Aorta (tissue), 5 donors: ENCODE measurements around the gene COX11. TPM values are rescaled to one million over a fixed set of nuclear protein-coding genes. Genes with fewer than 3 reads are reported as not detected.

ENCODE experiments used
- ATAC-seq: fragments of 200-7000 bp; cut with Tn5 transposase; one replicate; pipeline ENCODE4 v1.9.1; 2022; ENCODE audit warnings: moderate library complexity; ENCODE audit not compliant: low FRiP score
- DNase-seq, 2 donors: peaks; one replicate each; pipeline ENCODE4 v3.0.0-alpha.2; 2020
- H3K27ac ChIP-seq, 2 donors: one replicate each; pipeline ENCODE4 v1.5.1; 2013; ENCODE audit warnings: low read length in 2 of 2, mild to moderate bottlenecking in 2 of 2, moderate library complexity in 2 of 2, control low read depth in 1 of 2, inconsistent platforms in 1 of 2, low read depth in 1 of 2
- H3K27me3 ChIP-seq, 2 donors: one replicate each; pipeline ENCODE4 v1.6.1; 2013; ENCODE audit warnings: control low read depth in 1 of 2, low read length in 1 of 2, mild to moderate bottlenecking in 1 of 2, moderate library complexity in 1 of 2; ENCODE audit not compliant: insufficient read depth in 2 of 2, control insufficient read depth in 1 of 2
- H3K36me3 ChIP-seq, 2 donors: one replicate each; pipeline ENCODE4 v1.6.1; 2013; ENCODE audit warnings: control low read depth in 1 of 2, low read length in 1 of 2, mild to moderate bottlenecking in 1 of 2; ENCODE audit not compliant: insufficient read depth in 2 of 2, control insufficient read depth in 1 of 2
- H3K4me1 ChIP-seq, 2 donors: one replicate each; pipeline ENCODE4 v1.6.1; 2013; ENCODE audit warnings: low read length in 2 of 2, control low read depth in 1 of 2, mild to moderate bottlenecking in 1 of 2, moderate library complexity in 1 of 2; ENCODE audit not compliant: insufficient read depth in 2 of 2, control insufficient read depth in 1 of 2
- H3K4me3 ChIP-seq, 2 donors: one replicate each; pipeline ENCODE4 v1.5.1; 2013; ENCODE audit warnings: low read length in 2 of 2, control low read depth in 1 of 2, mild to moderate bottlenecking in 1 of 2
- H3K9me3 ChIP-seq: one replicate; pipeline ENCODE4 v1.6.1; 2013; ENCODE audit warnings: mild to moderate bottlenecking, low read length; ENCODE audit not compliant: control insufficient read depth
- WGBS, 2 donors: extraction: QIAGEN DNeasy Blood & Tissue Kit; methylation state at CpG; one replicate each; pipeline ENCODE4 v1.1.7; 2013; 5-methylcytosine and 5-hydroxymethylcytosine counted together
- intact Hi-C, 2 donors: fragments of 100-400 bp; cut with DNase I; formaldehyde crosslinking; loops; one replicate each; pipeline versions ENCODE4 v1.14.2 to v1.15.0; 2022
- polyA plus RNA-seq, 2 donors: library from polyadenylated mRNA; stranded (reverse); fragments of 200-250 nt; gene quantifications; one replicate each; pipeline ENCODE4 v1.2.3, GENCODE V29; 2013
- total RNA-seq, 2 donors: library from RNA; stranded (reverse); fragmentation: NEBNext Ultra II Directional; extraction: Animal tissue kit (Norgen Biotek cat#: 25700); gene quantifications; one replicate each; pipeline ENCODE4 v1.2.1, GENCODE V29; 2021
- donor health status: healthy with polysubstance abuse.
- donor health status: Bipolar disorder and iron deficiency.
- donor health status: DM: no; HTN: no; CAD: no.
- donor health status: DM: no; HTN: no; CAD: no.
- donor health status: DM: yes; HTN: yes; CAD: no.

Gene COX11
- total and polyA plus RNA-seq, 4 donors: 37.0 to 62.6 (median 44.1) TPM

DNA sequence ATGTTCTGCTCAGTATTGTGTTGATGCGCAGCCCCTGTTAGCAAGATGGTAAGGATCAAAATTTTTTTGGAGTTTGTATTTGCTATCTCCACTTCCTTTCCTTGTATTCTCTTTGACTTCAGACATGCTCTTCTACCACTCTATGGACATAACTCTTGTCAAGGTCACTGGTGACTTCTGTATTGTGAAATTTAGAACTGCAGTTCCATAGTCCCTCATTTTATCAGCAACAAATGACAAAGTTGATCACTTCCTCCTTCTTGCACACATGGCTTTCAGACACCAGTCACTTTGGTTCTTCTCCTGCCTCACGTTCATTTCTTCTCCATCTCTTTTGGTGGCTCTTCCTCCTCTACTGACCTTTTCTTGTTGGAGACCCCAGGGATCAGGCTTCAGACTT is 21.1 kb downstream of the COX11 start:
- Histone ChIP-seq H3K27ac (no peak overlapping the region), H3K27me3 (no peaks in the 10 kb centered on the region), H3K4me3 (no peak overlapping the region), H3K4me1 (no peaks in the 10 kb centered on the region), H3K9me3 (no peaks in the 10 kb centered on the region), H3K36me3 (peaks cover 2% of the 10 kb centered on the region in 2 donors)
- intact Hi-C loops: no loop called here
- ATAC-seq (no peak), DNase-seq (no peak)
- 94% methylated on average over 2 of the region's 2 CpGs for WGBS, 2 donors

DNA sequence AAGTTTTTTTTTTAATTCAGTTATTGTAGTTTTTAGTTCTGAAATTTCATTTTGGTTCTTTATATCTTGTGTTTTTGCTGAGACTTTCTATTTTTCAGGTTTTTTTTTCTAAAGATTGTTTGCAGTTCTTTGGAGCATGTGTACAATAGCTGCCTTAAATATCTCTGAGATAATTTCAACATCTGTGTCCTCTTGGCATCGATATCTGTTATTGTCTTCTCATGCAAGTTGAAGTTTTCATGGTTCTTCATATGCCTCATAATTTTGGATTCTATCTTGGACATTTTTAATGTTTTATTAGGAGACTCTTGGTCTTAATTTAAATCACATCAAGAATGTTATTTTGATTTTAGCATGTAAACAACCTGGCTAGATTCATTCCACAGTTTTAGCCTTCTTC is 22.8 kb downstream of the COX11 start:
- DNase-seq (no peak), ATAC-seq (no peak)
- intact Hi-C loops: no loop called here
- no peaks in the 10 kb centered on the region for H3K9me3 ChIP-seq
- peaks cover 2% of the 10 kb centered on the region in 2 donors for H3K36me3 ChIP-seq
- H3K27me3 ChIP-seq: no peaks in the 10 kb centered on the region
- no peak overlapping the region for H3K27ac ChIP-seq
- H3K4me1 ChIP-seq: no peaks in the 10 kb centered on the region
- no peak overlapping the region for H3K4me3 ChIP-seq
- 100% methylated on average over 1 of the region's 1 CpG for WGBS, 2 donors

DNA sequence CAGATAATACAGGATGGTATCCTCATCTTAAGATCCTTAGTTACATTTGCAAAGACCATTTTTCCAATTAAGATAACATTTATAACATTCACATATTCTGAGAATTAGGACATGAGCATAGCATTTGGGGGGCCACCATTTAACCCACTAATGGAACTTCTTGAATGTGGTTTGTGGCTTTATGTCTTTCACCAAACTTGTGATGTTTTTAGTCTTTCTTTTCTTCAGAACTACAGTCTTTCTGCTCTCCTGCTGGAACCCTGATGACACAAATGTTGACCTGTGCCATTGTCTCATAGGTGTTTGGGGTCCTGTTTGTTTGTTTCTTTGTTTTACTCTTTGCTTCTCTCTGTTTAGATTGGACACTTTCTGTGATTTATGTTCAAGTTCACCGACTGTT is 23.2 kb downstream of the COX11 start:
- intact Hi-C loops: no loop called here
- DNase-seq (no peak), ATAC-seq (no peak)
- WGBS, 2 donors: 51 to 56% methylated on average over 1 of the region's 1 CpG
- Histone ChIP-seq H3K4me3 (no peak overlapping the region), H3K4me1 (no peaks in the 10 kb centered on the region), H3K27ac (no peak overlapping the region), H3K27me3 (no peaks in the 10 kb centered on the region), H3K9me3 (no peaks in the 10 kb centered on the region), H3K36me3 (peaks cover 2% of the 10 kb centered on the region in 2 donors)

DNA sequence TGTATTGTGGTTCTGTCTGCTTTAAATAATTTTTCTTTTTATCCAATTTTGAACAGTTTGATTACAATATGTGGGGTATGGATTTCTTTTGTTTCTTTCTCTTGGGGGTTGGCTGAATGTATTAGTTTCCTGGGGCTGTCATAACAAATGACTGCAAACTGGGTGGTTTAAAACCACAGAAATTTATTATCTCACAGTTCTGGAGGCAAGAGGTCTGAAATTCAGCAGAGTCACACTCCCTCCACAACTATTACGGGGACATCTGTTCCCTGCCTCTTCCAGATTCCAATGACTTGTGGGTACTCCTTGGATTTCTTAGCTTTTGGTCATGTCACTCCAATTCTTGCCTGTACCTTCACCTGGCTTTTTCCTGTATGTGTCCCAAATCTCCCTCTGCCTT is 23.7 kb downstream of the COX11 start:
- 89 to 92% methylated on average over 1 of the region's 1 CpG for WGBS, 2 donors
- no peak overlapping the region for H3K27ac ChIP-seq
- H3K9me3 ChIP-seq: no peaks in the 10 kb centered on the region
- ATAC-seq: no peak
- H3K36me3 ChIP-seq: peaks cover 2% of the 10 kb centered on the region in 2 donors
- H3K4me1 ChIP-seq: no peaks in the 10 kb centered on the region
- DNase-seq: no peak
- intact Hi-C loops: no loop called here
- H3K27me3 ChIP-seq: no peaks in the 10 kb centered on the region
- no peak overlapping the region for H3K4me3 ChIP-seq

DNA sequence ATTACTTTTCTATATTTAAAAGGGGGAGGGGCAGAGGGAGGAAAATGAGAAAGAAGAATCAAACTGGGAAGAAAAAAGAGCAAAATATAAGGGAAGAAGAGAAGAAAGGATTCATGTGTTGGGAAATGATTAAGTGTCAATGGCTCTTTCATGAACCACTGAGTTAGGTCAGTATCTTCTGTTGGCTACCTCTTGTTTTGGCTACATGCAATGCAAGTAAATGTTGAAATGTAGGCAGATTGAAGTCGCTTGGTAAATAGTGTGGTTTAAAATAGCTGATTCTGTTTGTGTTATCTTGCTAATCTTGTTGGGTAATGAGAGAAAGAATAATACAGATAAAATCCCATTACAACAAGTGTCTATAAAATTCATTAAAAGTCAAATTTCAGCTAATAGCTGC is 27.2 kb downstream of the COX11 start:
- H3K27me3 ChIP-seq: no peaks in the 10 kb centered on the region
- ATAC-seq (no peak), DNase-seq (no peak)
- no peaks in the 10 kb centered on the region for H3K4me1 ChIP-seq
- intact Hi-C loops: no loop called here
- no peaks in the 10 kb centered on the region for H3K9me3 ChIP-seq
- H3K36me3 ChIP-seq: peaks cover 2 to 3% of the 10 kb centered on the region in 2 donors
- no peak overlapping the region for H3K27ac ChIP-seq
- H3K4me3 ChIP-seq: no peak overlapping the region
- WGBS, 2 donors: 90 to 93% methylated on average over 1 of the region's 1 CpG

DNA sequence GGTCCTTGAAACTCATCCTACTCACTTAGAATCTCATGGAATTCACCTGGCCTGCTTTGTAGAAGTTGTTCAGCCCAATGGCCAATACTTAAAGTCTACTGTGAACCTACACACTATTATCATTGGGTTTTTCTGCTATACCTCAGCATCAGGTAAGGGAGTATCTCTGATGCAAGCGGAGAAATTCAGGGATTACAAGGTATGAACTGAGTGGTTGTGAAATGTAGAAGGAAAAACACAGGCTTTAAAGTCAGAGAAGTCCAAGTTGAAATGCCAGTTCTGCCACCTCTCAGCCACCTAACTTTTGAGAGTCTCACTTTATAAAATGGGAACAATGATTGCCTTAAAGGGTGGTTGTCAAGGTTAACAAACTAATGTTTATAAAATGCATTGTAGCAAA is 31.0 kb downstream of the COX11 start:
- intact Hi-C loops: no loop called here
- peaks cover 3% of the 10 kb centered on the region in 2 donors for H3K36me3 ChIP-seq
- 96 to 97% methylated on average over 1 of the region's 1 CpG for WGBS, 2 donors
- H3K27me3 ChIP-seq: no peaks in the 10 kb centered on the region
- no peaks in the 10 kb centered on the region for H3K4me1 ChIP-seq
- H3K9me3 ChIP-seq: no peaks in the 10 kb centered on the region
- DNase-seq (no peak), ATAC-seq (no peak)
- no peak overlapping the region for H3K4me3 ChIP-seq
- H3K27ac ChIP-seq: no peak overlapping the region

DNA sequence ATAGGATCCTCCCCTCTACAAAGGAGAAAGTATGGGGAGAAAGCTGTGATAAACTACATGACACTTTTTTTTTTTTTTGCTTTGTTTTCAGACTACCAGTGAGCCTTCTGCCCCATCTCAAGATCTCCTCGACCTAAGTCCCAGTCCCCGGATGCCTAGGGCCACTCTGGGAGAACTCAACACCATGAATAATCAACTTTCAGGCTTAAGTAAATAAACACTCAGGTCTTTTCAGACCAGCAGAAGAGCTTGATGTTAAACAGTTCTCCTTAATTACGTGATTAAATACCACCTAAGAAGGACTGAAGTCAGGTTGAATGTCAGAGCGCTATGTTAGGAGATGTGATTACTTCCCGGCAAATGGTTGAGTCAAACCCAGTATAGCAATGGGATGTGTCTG is 31.4 kb downstream of the COX11 start:
- WGBS, 2 donors: 66 to 72% methylated on average over 5 of the region's 5 CpGs
- H3K4me3 ChIP-seq: no peak overlapping the region
- intact Hi-C loops: no loop called here
- no peak for ATAC-seq
- no peak overlapping the region for H3K27ac ChIP-seq
- H3K4me1 ChIP-seq: no peaks in the 10 kb centered on the region
- no peaks in the 10 kb centered on the region for H3K9me3 ChIP-seq
- DNase-seq: no peak
- no peaks in the 10 kb centered on the region for H3K27me3 ChIP-seq
- H3K36me3 ChIP-seq: peaks cover 3% of the 10 kb centered on the region in 2 donors

DNA sequence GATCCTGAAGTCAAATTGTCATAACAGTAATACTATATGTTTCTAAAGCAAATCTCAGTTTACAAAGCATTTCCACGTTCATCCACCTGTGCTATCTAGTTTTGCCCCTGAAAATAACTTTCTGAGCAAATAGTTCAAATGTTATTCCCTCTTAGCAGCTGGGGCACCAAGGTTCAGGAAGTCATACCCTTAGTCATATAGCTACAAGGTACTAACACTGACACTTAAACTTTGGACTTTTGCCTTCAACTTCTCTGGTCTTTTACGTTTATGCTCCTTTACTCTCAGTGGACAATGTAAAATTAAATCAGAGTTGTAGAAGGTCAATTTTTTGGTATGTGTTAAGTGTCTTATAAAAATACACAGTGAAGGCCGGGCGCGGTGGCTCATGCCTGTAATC is 33.0 kb downstream of the COX11 start:
- Histone ChIP-seq H3K4me3 (no peak overlapping the region), H3K4me1 (no peaks in the 10 kb centered on the region), H3K27ac (no peak overlapping the region), H3K27me3 (no peaks in the 10 kb centered on the region), H3K36me3 (peaks cover 3% of the 10 kb centered on the region in 2 donors), H3K9me3 (no peaks in the 10 kb centered on the region)
- 90 to 91% methylated on average over 5 of the region's 5 CpGs for WGBS, 2 donors
- DNase-seq: no peak
- intact Hi-C loops: no loop called here
- no peak for ATAC-seq

DNA sequence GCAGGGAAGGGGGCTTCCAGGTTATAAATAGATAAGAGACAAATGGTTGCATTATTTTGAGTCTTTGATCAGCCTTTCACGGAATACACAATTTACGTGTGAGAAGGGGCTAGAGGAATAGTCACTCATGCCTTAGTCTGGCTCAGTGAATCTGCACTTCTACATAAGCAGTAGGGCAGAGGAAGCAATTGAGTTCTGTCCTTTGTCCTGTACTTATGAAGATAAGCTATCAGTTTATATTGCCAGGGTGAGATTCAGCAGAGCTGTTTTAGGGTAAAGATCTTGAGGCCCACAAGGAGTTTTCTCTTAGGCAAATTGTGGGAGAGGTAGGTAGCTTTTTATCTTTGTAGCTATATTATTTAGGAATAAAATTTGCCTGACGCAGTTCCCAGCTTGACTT is 34.5 kb downstream of the COX11 start:
- intact Hi-C loops: no loop called here
- Histone ChIP-seq H3K4me1 (no peaks in the 10 kb centered on the region), H3K9me3 (no peaks in the 10 kb centered on the region), H3K4me3 (no peak overlapping the region), H3K27ac (no peak overlapping the region), H3K36me3 (peaks cover 3% of the 10 kb centered on the region in 2 donors), H3K27me3 (no peaks in the 10 kb centered on the region)
- WGBS, 2 donors: 82 to 94% methylated on average over 3 of the region's 3 CpGs
- DNase-seq (no peak), ATAC-seq (no peak)
